GM12891 (cell line): ENCODE data around the gene LMO4.

Experiments used
- POLR2A ChIP-seq: IDR thresholded peaks from 2 replicates; pipeline ENCODE4 v1.6.1; 2011; ENCODE audit warnings: low read depth, low read length, control low read depth
- POLR2AphosphoS5 ChIP-seq: IDR thresholded peaks from 2 replicates; pipeline ENCODE4 v1.6.1; 2011; ENCODE audit warnings: low read depth, low read length, control low read depth
- SPI1 ChIP-seq: IDR thresholded peaks from 2 replicates; pipeline ENCODE4 v1.6.1; 2011; ENCODE audit warnings: low read depth, low read length, control low read depth
- TAF1 ChIP-seq: IDR thresholded peaks from 2 replicates; pipeline ENCODE4 v1.6.1; 2011; ENCODE audit warnings: low read depth, low read length, control low read depth

- TF ChIP-seq POLR2A (no peak), SPI1 (no peak), POLR2AphosphoS5 (no peak), TAF1 (no peak)
Measured at GRCh38 chr1:87325982-87326738, 2.5 kb upstream of the LMO4 start.
